ENCODE results near the gene DTWD2. TPM values are rescaled to one million over a fixed set of nuclear protein-coding genes. Genes with fewer than 3 reads are reported as not detected.

Gene DTWD2
- polyA plus RNA-seq, 1 of the 3 experiments (the other 2 are of a cell fraction), result 2.5 TPM

DNA sequence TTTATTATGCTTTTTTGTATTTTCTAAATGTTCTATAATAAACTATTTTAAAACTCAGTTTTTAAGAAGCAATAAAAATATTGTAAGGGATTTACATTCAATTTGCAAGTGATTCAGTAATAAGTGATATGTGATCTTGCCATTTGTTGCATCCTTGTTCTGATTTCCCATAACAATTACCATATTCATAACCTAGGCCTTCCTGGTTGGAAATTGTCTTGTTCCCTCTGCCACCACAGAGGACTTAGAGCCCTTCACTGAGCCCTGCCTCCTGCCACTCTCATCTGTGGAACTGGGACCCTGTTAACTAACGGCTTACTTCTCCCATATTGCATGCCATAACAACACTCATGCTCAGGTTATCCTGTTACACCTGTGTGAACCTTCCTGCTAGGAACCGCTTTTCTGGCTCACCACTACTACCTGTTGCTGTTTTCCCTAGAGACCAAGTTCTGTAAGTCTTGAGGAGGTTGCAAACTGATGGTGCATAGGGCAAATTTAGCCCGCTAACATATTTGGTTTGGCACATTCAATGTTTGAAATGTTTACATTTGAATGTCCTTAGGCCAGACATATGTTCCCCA, 32.9 kb upstream of the DTWD2 start:
- POLR2A ChIA-PET, result no interaction called here
- 85% methylated on average over 3 of the region's 3 CpGs for WGBS (ENCODE audit: low lambda C conversion rate)
- no peak overlapping the region for H3K9ac ChIP-seq

DNA sequence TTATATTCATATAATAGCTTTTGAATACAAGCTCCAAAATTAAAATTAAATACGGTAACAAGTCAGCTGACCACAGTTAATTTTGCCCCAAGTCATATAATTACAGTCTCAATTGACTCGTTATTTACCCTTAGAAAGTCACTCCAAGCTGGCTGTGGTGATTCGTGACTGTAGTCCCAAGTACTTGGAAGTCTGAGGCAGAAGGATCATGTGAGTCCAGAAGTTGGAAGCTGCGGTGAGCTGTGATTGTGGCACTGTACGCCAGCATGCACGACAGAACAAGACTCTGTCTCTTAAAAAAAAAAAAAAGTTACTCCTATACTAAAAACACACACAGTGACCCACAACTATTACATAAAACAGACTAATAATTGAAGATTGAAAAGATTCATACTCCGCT, 31.6 kb upstream of the DTWD2 start:
- Histone ChIP-seq H3F3A (replicated peaks; ENCODE audit: insufficient read depth) (no peaks in the 10 kb centered on the region), H2AFZ (ENCODE audit: low read depth) (0 out of 2 replicates have a peak overlapping the region, but pooled peaks have one; percentile 18), H4K20me1 (ENCODE audit: insufficient read depth) (no peaks in the 10 kb centered on the region), H3K4me1 (ENCODE audit: control insufficient read depth in 1 of 2, insufficient read depth in 2 of 2, low read depth in 1 of 2, low read length in 1 of 2) (no peaks in the 10 kb centered on the region; a peak in 1 of 4 replicates), H3K27ac (ENCODE audit: low read depth in 2 of 2, low read length in 1 of 2) (no peak overlapping the region), H3K4me2 (no peak overlapping the region), H3K27me3 (ENCODE audit: insufficient read depth) (no peaks in the 10 kb centered on the region), H3K4me3 (ENCODE audit: low read depth in 2 of 2, low read length in 1 of 2) (no peak overlapping the region), H3K9me3 (no peaks in the 10 kb centered on the region), H3K9me2 (no peaks in the 10 kb centered on the region), H3K36me3 (replicated peaks in 1 of 2; ENCODE audit: control insufficient read depth in 1 of 2, insufficient read depth in 2 of 2, low read length in 1 of 2) (no peaks in the 10 kb centered on the region), H3K79me2 (ENCODE audit: insufficient read depth) (no peaks in the 10 kb centered on the region), H3K9ac (no peak overlapping the region)
- 81% methylated on average over 7 of the region's 7 CpGs for WGBS (ENCODE audit: low lambda C conversion rate)
- CTCF ChIA-PET, result interaction anchor here (1.2 kb wide), 1 partner anchor 392 kb away, joined by 5 read pairs; no protein-coding TSS in a partner anchor
- POLR2A ChIA-PET, result no interaction called here
- no peak for DNase-seq
- TF ChIP-seq, protein P1, sequence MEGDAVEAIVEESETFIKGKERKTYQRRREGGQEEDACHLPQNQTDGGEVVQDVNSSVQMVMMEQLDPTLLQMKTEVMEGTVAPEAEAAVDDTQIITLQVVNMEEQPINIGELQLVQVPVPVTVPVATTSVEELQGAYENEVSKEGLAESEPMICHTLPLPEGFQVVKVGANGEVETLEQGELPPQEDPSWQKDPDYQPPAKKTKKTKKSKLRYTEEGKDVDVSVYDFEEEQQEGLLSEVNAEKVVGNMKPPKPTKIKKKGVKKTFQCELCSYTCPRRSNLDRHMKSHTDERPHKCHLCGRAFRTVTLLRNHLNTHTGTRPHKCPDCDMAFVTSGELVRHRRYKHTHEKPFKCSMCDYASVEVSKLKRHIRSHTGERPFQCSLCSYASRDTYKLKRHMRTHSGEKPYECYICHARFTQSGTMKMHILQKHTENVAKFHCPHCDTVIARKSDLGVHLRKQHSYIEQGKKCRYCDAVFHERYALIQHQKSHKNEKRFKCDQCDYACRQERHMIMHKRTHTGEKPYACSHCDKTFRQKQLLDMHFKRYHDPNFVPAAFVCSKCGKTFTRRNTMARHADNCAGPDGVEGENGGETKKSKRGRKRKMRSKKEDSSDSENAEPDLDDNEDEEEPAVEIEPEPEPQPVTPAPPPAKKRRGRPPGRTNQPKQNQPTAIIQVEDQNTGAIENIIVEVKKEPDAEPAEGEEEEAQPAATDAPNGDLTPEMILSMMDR (IDR thresholded peaks at IDR 0.05), result no peak
- TF ChIP-seq FOXM1 (IDR thresholded peaks at IDR 0.05; ENCODE audit: low read depth), result no peak
- no peak for TF ChIP-seq EP300 (IDR thresholded peaks at IDR 0.05; ENCODE audit: borderline replicate concordance in 1 of 2, low read depth in 1 of 2, low read length in 1 of 2)
- TF ChIP-seq FOSL2 (IDR thresholded peaks at IDR 0.05; ENCODE audit: borderline replicate concordance, low read depth), result no peak
- TF ChIP-seq, protein P2, sequence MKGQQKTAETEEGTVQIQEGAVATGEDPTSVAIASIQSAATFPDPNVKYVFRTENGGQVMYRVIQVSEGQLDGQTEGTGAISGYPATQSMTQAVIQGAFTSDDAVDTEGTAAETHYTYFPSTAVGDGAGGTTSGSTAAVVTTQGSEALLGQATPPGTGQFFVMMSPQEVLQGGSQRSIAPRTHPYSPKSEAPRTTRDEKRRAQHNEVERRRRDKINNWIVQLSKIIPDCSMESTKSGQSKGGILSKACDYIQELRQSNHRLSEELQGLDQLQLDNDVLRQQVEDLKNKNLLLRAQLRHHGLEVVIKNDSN (IDR thresholded peaks at IDR 0.05; ENCODE audit: borderline replicate concordance, low read depth), result no peak
- TF ChIP-seq YY1 (IDR thresholded peaks at IDR 0.05; ENCODE audit: low read depth), result no peak
- TF ChIP-seq MEF2A (IDR thresholded peaks at IDR 0.05; ENCODE audit: borderline replicate concordance, low read depth), result no peak
- TF ChIP-seq FOXJ3 (CRISPR knock-in tag; IDR thresholded peaks at IDR 0.05), result no peak
- TF ChIP-seq, protein P3, sequence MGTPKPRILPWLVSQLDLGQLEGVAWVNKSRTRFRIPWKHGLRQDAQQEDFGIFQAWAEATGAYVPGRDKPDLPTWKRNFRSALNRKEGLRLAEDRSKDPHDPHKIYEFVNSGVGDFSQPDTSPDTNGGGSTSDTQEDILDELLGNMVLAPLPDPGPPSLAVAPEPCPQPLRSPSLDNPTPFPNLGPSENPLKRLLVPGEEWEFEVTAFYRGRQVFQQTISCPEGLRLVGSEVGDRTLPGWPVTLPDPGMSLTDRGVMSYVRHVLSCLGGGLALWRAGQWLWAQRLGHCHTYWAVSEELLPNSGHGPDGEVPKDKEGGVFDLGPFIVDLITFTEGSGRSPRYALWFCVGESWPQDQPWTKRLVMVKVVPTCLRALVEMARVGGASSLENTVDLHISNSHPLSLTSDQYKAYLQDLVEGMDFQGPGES (IDR thresholded peaks at IDR 0.05; ENCODE audit: low read depth, low read length), result no peak
- TF ChIP-seq TAF1 (IDR thresholded peaks at IDR 0.05; ENCODE audit: borderline replicate concordance, low read depth, low read length), result no peak

More for the DNA sequence above, 32.9 kb upstream of the DTWD2 start:
- no peaks in the 10 kb centered on the region for H3K79me2 ChIP-seq (ENCODE audit: insufficient read depth)
- H3K36me3 ChIP-seq (replicated peaks in 1 of 2; ENCODE audit: control insufficient read depth in 1 of 2, insufficient read depth in 2 of 2, low read length in 1 of 2), result no peaks in the 10 kb centered on the region
- TF ChIP-seq ELF1 (IDR thresholded peaks at IDR 0.05), result no peak
- TF ChIP-seq, protein P4, sequence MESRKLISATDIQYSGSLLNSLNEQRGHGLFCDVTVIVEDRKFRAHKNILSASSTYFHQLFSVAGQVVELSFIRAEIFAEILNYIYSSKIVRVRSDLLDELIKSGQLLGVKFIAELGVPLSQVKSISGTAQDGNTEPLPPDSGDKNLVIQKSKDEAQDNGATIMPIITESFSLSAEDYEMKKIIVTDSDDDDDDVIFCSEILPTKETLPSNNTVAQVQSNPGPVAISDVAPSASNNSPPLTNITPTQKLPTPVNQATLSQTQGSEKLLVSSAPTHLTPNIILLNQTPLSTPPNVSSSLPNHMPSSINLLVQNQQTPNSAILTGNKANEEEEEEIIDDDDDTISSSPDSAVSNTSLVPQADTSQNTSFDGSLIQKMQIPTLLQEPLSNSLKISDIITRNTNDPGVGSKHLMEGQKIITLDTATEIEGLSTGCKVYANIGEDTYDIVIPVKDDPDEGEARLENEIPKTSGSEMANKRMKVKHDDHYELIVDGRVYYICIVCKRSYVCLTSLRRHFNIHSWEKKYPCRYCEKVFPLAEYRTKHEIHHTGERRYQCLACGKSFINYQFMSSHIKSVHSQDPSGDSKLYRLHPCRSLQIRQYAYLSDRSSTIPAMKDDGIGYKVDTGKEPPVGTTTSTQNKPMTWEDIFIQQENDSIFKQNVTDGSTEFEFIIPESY (IDR thresholded peaks at IDR 0.05; ENCODE audit: borderline replicate concordance, low read depth), result no peak
- TF ChIP-seq, protein P5, sequence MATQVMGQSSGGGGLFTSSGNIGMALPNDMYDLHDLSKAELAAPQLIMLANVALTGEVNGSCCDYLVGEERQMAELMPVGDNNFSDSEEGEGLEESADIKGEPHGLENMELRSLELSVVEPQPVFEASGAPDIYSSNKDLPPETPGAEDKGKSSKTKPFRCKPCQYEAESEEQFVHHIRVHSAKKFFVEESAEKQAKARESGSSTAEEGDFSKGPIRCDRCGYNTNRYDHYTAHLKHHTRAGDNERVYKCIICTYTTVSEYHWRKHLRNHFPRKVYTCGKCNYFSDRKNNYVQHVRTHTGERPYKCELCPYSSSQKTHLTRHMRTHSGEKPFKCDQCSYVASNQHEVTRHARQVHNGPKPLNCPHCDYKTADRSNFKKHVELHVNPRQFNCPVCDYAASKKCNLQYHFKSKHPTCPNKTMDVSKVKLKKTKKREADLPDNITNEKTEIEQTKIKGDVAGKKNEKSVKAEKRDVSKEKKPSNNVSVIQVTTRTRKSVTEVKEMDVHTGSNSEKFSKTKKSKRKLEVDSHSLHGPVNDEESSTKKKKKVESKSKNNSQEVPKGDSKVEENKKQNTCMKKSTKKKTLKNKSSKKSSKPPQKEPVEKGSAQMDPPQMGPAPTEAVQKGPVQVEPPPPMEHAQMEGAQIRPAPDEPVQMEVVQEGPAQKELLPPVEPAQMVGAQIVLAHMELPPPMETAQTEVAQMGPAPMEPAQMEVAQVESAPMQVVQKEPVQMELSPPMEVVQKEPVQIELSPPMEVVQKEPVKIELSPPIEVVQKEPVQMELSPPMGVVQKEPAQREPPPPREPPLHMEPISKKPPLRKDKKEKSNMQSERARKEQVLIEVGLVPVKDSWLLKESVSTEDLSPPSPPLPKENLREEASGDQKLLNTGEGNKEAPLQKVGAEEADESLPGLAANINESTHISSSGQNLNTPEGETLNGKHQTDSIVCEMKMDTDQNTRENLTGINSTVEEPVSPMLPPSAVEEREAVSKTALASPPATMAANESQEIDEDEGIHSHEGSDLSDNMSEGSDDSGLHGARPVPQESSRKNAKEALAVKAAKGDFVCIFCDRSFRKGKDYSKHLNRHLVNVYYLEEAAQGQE (IDR thresholded peaks at IDR 0.05; ENCODE audit: low read depth, low read length), result no peak
- no peak for TF ChIP-seq FOSL2 (IDR thresholded peaks at IDR 0.05; ENCODE audit: borderline replicate concordance, low read depth)
- no peak for TF ChIP-seq YY1 (IDR thresholded peaks at IDR 0.05; ENCODE audit: low read depth)
- no peak for TF ChIP-seq RFX5 (IDR thresholded peaks at IDR 0.05; ENCODE audit: low read length)
- H3K9me3 ChIP-seq, result no peaks in the 10 kb centered on the region
- no peaks in the 10 kb centered on the region for H4K20me1 ChIP-seq (ENCODE audit: insufficient read depth)
- no peak overlapping the region for H3K27ac ChIP-seq (ENCODE audit: low read depth in 2 of 2, low read length in 1 of 2)
- CTCF ChIA-PET, result interaction anchor here (0.8 to 1.9 kb wide), 8 partner anchors 9 to 411 kb away, joined by 3 to 18 read pairs (median 6); partner anchors contain the start of gene DTWD2
- H3K4me2 ChIP-seq, result no peak overlapping the region
- no peaks in the 10 kb centered on the region; a peak in 1 of 4 replicates for H3K4me1 ChIP-seq (ENCODE audit: control insufficient read depth in 1 of 2, insufficient read depth in 2 of 2, low read depth in 1 of 2, low read length in 1 of 2)
- no peak overlapping the region for H3K4me3 ChIP-seq (ENCODE audit: low read depth in 2 of 2, low read length in 1 of 2)
- DNase-seq, result no peak
- no peaks in the 10 kb centered on the region for H3F3A ChIP-seq (replicated peaks; ENCODE audit: insufficient read depth)
- no peaks in the 10 kb centered on the region for H3K27me3 ChIP-seq (ENCODE audit: insufficient read depth)
- no peak overlapping the region for H2AFZ ChIP-seq (ENCODE audit: low read depth)
- H3K9me2 ChIP-seq, result no peaks in the 10 kb centered on the region

Data from SK-N-SH (cell line).